ENCODE data around the gene BAZ1B.

BAZ1B gene

GRCh38 chr7:73557108-73557396 is 35.0 kb upstream of the BAZ1B start:
- ChIA-PET POLR2A (interaction anchor here (1.0 to 2.5 kb wide), 5 partner anchors 9 to 134 kb away, joined by 3 to 24 read pairs (median 6); partner anchors contain the start of genes BAZ1B and TBL2), CTCF (interaction anchor here (0.6 to 1.0 kb wide), 2 partner anchors 15 to 177 kb away, joined by 3 read pairs; no protein-coding TSS in a partner anchor)
- H3K4me3 ChIP-seq (ENCODE audit: low read depth, low read length): peak overlapping the region; percentile 94
- peaks cover 3% of the 10 kb centered on the region; the same call in 1 of the 2 replicates for H3K4me1 ChIP-seq (ENCODE audit: control insufficient read depth, insufficient read depth, low read length)
- peaks cover 6 to 12% of the 10 kb centered on the region in 2 experiments; a peak in 2 of 3 replicates for H3K36me3 ChIP-seq (ENCODE audit: control insufficient read depth in 2 of 2, insufficient read depth in 1 of 2, low read length in 2 of 2)
- H3K27ac ChIP-seq (ENCODE audit: extremely low read depth, low read depth, low read length): peak overlapping the region; percentile 96
- H3K9me3 ChIP-seq (ENCODE audit: control insufficient read depth, insufficient read depth, low read depth, low read length): no peaks in the 10 kb centered on the region
- TF ChIP-seq RBAK (tag by site-specific recombination; IDR thresholded peaks at IDR 0.05) (no peak), ZNF202 (tag by site-specific recombination; IDR thresholded peaks at IDR 0.05; ENCODE audit: borderline replicate concordance) (no peak), REST (tag by site-specific recombination; IDR thresholded peaks at IDR 0.05) (no peak), ZNF555 (tag by site-specific recombination; conservative IDR thresholded peaks at IDR 0.05) (no peak), ZFP41 (tag by site-specific recombination; IDR thresholded peaks at IDR 0.05; ENCODE audit: borderline replicate concordance) (no peak), KLF10 (tag by site-specific recombination; IDR thresholded peaks at IDR 0.05) (peak; percentile 90), ZSCAN4 (tag by site-specific recombination; IDR thresholded peaks at IDR 0.05) (no peak), ZNF660 (tag by site-specific recombination; IDR thresholded peaks at IDR 0.05) (0 out of 2 replicates have a peak, but pooled peaks have one; percentile 25), ZFP3 (tag by site-specific recombination; IDR thresholded peaks at IDR 0.05; ENCODE audit: low read depth) (no peak), ELK4 (IDR thresholded peaks at IDR 0.05; ENCODE audit: borderline replicate concordance, low read depth, low read length) (peak; percentile 33; the same call in 1 of the 2 replicates), SP7 (tag by site-specific recombination; IDR thresholded peaks at IDR 0.05) (no peak), KLF1 (tag by site-specific recombination; IDR thresholded peaks at IDR 0.05) (no peak), ZNF701 (tag by site-specific recombination; IDR thresholded peaks at IDR 0.05) (no peak), ZNF274 (IDR thresholded peaks at IDR 0.05; ENCODE audit: low read length) (no peak), ZNF274 (tag by site-specific recombination; IDR thresholded peaks at IDR 0.05; ENCODE audit: borderline replicate concordance) (no peak), ZNF426 (tag by site-specific recombination; IDR thresholded peaks at IDR 0.05) (no peak), ZNF280C (tag by site-specific recombination; IDR thresholded peaks at IDR 0.05) (no peak), SP2 (tag by site-specific recombination; IDR thresholded peaks at IDR 0.05) (peak; percentile 58), ZNF658 (tag by site-specific recombination; IDR thresholded peaks at IDR 0.05) (no peak), KLF16 (tag by site-specific recombination; IDR thresholded peaks at IDR 0.05) (no peak), KLF8 (tag by site-specific recombination; IDR thresholded peaks at IDR 0.05) (peak; percentile 47; the same call in 1 of the 2 replicates), ZBTB49 (tag by site-specific recombination; IDR thresholded peaks at IDR 0.05; ENCODE audit: low read depth) (no peak), GLIS1 (tag by site-specific recombination; IDR thresholded peaks at IDR 0.05) (no peak), ZNF169 (tag by site-specific recombination; IDR thresholded peaks at IDR 0.05) (no peak), ZBTB11 (tag by site-specific recombination; conservative IDR thresholded peaks at IDR 0.05; ENCODE audit: low read depth) (0 out of 2 replicates have a peak, but pooled peaks have one; percentile 20)

All from HEK293 (cell line).